ENCODE data around the gene GOLGA6L10.
"Not testable (repeated sequence)": the region's sequence is repeated elsewhere in the genome, so short reads cannot be mapped to it uniquely, and the experiment has no call there.

Gene GOLGA6L10

GRCh38 chr15:82337051-82337450, 12.2 kb downstream of the GOLGA6L10 start:
- H3K9me3 ChIP-seq (ENCODE audit: insufficient read depth, low read length); H3K4me2 ChIP-seq (ENCODE audit: low read depth, low read length, poor library complexity, severe bottlenecking); H3K27ac ChIP-seq (ENCODE audit: low read depth, low read length); H4K20me1 ChIP-seq (ENCODE audit: low read depth, low read length); H3K9me2 ChIP-seq (replicated peaks; ENCODE audit: insufficient read depth, low read length); H3K27me3 ChIP-seq (ENCODE audit: low read length); H3K4me3 ChIP-seq (ENCODE audit: insufficient read depth, low read length, poor library complexity, severe bottlenecking); H3K79me2 ChIP-seq (ENCODE audit: insufficient read depth, low read length); H3K36me3 ChIP-seq (ENCODE audit: low read length); H3K9ac ChIP-seq (ENCODE audit: low read length); H3F3A ChIP-seq (ENCODE audit: insufficient read depth); H2AFZ ChIP-seq (ENCODE audit: low read depth, low read length, severe bottlenecking): not testable (repeated sequence)

GRCh38 chr15:82336180-82336647, 13.1 kb downstream of the GOLGA6L10 start:
- H2AFZ ChIP-seq (ENCODE audit: low read depth, low read length, severe bottlenecking); H3K9me2 ChIP-seq (replicated peaks; ENCODE audit: insufficient read depth, low read length); H3F3A ChIP-seq (ENCODE audit: insufficient read depth); H3K9me3 ChIP-seq (ENCODE audit: insufficient read depth, low read length); H3K27ac ChIP-seq (ENCODE audit: low read depth, low read length); H3K4me2 ChIP-seq (ENCODE audit: low read depth, low read length, poor library complexity, severe bottlenecking); H3K36me3 ChIP-seq (ENCODE audit: low read length); H3K27me3 ChIP-seq (ENCODE audit: low read length); H4K20me1 ChIP-seq (ENCODE audit: low read depth, low read length); H3K4me3 ChIP-seq (ENCODE audit: insufficient read depth, low read length, poor library complexity, severe bottlenecking); H3K9ac ChIP-seq (ENCODE audit: low read length); H3K79me2 ChIP-seq (ENCODE audit: insufficient read depth, low read length): not testable (repeated sequence)

DNA sequence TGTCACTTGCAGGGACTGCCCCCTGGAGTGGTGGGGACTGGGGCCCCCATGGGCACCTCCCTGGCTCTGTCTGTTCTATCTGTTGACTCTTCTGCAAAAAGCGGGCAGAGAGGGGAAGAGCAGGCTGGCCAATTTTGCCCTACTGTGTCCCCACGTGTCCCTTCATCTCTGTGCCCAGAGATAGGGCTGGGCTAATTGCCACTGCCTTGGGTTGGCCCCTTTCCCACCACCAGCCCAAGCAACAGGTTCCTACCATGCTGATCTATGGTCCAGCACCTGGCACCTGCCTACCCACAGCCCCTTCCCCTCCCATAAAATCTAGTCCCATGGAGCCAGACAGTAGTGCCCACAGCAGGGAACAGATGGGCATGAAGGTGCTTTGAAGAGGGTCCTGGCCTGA, 14.3 kb downstream of the GOLGA6L10 start:
- H2AFZ ChIP-seq (ENCODE audit: low read depth, low read length, severe bottlenecking); H3K79me2 ChIP-seq (ENCODE audit: insufficient read depth, low read length); H3K36me3 ChIP-seq (ENCODE audit: low read length); H3K4me3 ChIP-seq (ENCODE audit: insufficient read depth, low read length, poor library complexity, severe bottlenecking); H3K9me2 ChIP-seq (replicated peaks; ENCODE audit: insufficient read depth, low read length); H3K9ac ChIP-seq (ENCODE audit: low read length); H3K27me3 ChIP-seq (ENCODE audit: low read length); H3K4me2 ChIP-seq (ENCODE audit: low read depth, low read length, poor library complexity, severe bottlenecking); H4K20me1 ChIP-seq (ENCODE audit: low read depth, low read length); H3K27ac ChIP-seq (ENCODE audit: low read depth, low read length); H3K9me3 ChIP-seq (ENCODE audit: insufficient read depth, low read length); H3F3A ChIP-seq (ENCODE audit: insufficient read depth): not testable (repeated sequence)

- H3K4me2 ChIP-seq (ENCODE audit: low read depth, low read length, poor library complexity, severe bottlenecking); H3K9me2 ChIP-seq (replicated peaks; ENCODE audit: insufficient read depth, low read length); H3K27ac ChIP-seq (ENCODE audit: low read depth, low read length); H3K9ac ChIP-seq (ENCODE audit: low read length); H3K79me2 ChIP-seq (ENCODE audit: insufficient read depth, low read length); H3K4me3 ChIP-seq (ENCODE audit: insufficient read depth, low read length, poor library complexity, severe bottlenecking); H2AFZ ChIP-seq (ENCODE audit: low read depth, low read length, severe bottlenecking); H3K9me3 ChIP-seq (ENCODE audit: insufficient read depth, low read length); H3K27me3 ChIP-seq (ENCODE audit: low read length); H4K20me1 ChIP-seq (ENCODE audit: low read depth, low read length); H3K36me3 ChIP-seq (ENCODE audit: low read length); H3F3A ChIP-seq (ENCODE audit: insufficient read depth): not testable (repeated sequence)
Measured at GRCh38 chr15:82334554-82334932, 14.7 kb downstream of the GOLGA6L10 start.

DNA sequence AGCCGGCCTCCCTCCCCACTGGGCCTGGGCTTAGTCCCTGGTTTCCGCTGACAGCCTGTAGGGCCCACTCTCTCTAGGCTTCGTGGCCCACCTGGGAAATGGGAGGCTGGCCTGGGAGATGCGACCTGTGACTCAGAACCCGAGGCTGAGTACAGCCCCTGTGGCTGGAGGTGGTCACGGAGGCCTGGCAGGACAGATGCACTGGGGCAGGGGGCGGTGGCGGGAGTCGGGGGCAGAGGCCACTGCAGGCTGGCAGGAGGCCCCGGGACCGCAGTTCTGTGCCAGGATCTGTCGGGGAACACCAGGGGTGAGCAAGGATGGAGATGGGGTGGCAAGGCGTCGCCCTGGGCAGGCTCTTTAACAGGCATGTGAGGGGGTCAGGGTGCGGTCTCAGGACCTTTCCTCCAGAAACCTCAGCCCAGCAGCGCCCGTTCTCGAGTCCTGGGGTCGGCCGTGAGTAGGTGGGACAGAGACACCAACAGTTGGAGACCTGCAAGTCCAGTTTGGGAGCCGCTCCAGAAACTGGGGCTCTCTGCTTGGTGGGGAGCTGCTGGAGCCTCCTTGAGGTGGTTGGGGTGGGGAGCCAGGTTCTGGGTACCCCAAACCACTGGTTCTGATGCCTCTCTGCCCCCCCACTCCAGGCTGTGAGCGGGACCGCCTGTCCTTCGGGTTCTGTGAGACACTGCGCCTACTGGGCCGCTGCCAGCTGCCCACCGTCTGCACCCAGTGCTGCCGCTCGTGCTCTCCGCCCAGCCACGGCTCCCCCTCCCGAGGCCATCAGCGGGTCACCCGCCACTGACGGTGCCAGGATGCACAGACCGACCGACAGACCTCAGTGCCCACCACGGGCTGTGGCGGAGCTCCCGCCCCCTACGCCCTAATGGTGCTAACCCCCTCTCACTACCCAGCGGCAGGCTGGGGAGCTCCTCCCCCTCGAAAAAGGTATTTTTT, 15.4 kb downstream of the GOLGA6L10 start:
- not testable (repeated sequence) for H3K9ac ChIP-seq (ENCODE audit: low read length); H3K4me2 ChIP-seq (ENCODE audit: low read depth, low read length, poor library complexity, severe bottlenecking); H3K4me3 ChIP-seq (ENCODE audit: insufficient read depth, low read length, poor library complexity, severe bottlenecking); H3K36me3 ChIP-seq (ENCODE audit: low read length); H3K27ac ChIP-seq (ENCODE audit: low read depth, low read length); H3K79me2 ChIP-seq (ENCODE audit: insufficient read depth, low read length); H3K9me3 ChIP-seq (ENCODE audit: insufficient read depth, low read length); H3K27me3 ChIP-seq (ENCODE audit: low read length); H3F3A ChIP-seq (ENCODE audit: insufficient read depth); H4K20me1 ChIP-seq (ENCODE audit: low read depth, low read length); H2AFZ ChIP-seq (ENCODE audit: low read depth, low read length, severe bottlenecking); H3K9me2 ChIP-seq (replicated peaks; ENCODE audit: insufficient read depth, low read length)

DNA sequence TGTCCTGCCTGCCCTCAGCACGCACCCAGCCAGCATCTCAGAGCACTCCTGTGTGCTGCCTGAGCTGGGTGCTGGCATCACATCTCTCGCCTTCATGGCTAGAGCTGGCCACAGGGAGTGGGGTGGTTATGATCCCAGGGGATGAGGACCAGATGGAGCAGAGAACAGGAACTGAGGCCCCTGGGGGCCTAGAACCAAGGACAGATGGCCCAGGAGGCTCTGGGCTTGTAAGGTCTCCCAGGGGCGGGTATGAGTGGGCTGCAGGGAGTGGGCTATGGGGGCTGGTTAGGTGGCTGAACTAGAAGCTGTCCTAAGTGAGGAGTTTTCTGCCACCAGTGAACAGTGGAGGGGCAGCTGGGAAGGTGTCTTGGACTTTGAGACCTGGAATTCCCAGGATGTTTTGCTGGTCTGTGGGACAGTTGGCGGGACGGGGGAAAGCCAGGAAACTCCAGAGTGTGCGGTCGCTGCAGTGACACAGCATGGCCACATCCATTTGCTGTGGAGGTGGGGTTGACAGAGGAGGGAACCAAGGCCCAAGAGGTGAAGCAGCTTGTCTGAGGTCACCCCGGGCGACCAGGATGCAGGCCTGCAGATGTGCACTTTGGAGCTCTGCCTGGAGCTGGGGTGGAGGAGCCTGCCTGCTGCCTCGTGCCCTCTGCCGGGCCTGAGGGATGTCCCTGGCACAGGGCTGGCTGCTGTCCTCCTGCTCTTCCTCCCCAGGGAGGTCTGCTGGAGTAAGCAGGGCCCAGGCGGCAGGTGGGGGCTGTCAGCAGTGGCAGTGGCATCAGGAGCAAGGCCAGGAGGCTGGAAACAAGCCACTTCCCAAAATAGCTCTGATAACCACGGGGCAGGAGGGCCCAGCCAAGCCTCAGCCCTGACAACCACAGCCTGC, 16.3 kb downstream of the GOLGA6L10 start:
- H2AFZ ChIP-seq (ENCODE audit: low read depth, low read length, severe bottlenecking); H3K9me2 ChIP-seq (replicated peaks; ENCODE audit: insufficient read depth, low read length); H3K9me3 ChIP-seq (ENCODE audit: insufficient read depth, low read length); H3K79me2 ChIP-seq (ENCODE audit: insufficient read depth, low read length); H3F3A ChIP-seq (ENCODE audit: insufficient read depth); H4K20me1 ChIP-seq (ENCODE audit: low read depth, low read length); H3K9ac ChIP-seq (ENCODE audit: low read length); H3K27me3 ChIP-seq (ENCODE audit: low read length); H3K4me3 ChIP-seq (ENCODE audit: insufficient read depth, low read length, poor library complexity, severe bottlenecking); H3K4me2 ChIP-seq (ENCODE audit: low read depth, low read length, poor library complexity, severe bottlenecking); H3K27ac ChIP-seq (ENCODE audit: low read depth, low read length); H3K36me3 ChIP-seq (ENCODE audit: low read length): not testable (repeated sequence)

DNA sequence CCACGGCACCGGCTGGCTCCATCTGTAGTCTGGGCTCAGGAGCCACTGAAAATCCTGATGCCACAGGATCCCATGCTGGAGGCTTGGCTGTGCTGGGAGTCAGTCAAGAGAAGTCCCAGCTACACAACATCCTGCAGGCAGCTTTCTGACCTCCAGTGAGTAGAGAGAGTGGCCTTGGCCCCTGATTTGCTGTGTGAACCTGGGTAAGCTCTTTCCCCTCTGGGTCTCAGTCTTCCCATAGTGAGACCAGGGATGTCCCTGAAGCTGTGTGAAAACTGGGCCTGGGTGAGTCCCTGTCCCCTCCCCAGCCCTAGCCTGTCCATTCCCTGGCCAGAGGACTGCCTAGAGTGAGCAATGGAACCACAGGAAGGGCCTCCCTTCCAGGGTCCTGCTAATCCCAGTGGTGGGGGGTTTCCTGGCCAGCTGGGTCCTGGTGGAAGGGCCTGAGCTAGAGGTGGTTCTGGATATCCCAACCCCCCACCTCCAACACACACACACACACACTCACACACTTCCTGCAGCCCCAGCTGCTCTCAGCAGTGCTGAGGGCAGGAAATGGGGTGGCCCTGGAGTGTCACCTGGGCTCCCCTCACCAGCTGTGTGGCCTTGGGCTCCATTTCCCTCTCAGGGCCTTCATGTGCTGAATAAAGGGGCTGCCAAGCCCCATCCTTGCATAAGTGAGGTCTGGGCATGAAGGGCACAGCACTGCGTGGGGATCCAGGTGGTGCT, 17.5 kb downstream of the GOLGA6L10 start:
- H2AFZ ChIP-seq (ENCODE audit: low read depth, low read length, severe bottlenecking); H4K20me1 ChIP-seq (ENCODE audit: low read depth, low read length); H3K27ac ChIP-seq (ENCODE audit: low read depth, low read length); H3K36me3 ChIP-seq (ENCODE audit: low read length); H3K9ac ChIP-seq (ENCODE audit: low read length); H3K9me3 ChIP-seq (ENCODE audit: insufficient read depth, low read length); H3K4me3 ChIP-seq (ENCODE audit: insufficient read depth, low read length, poor library complexity, severe bottlenecking); H3K4me2 ChIP-seq (ENCODE audit: low read depth, low read length, poor library complexity, severe bottlenecking); H3K9me2 ChIP-seq (replicated peaks; ENCODE audit: insufficient read depth, low read length); H3F3A ChIP-seq (ENCODE audit: insufficient read depth); H3K79me2 ChIP-seq (ENCODE audit: insufficient read depth, low read length); H3K27me3 ChIP-seq (ENCODE audit: low read length): not testable (repeated sequence)
